HL-60 (cell line): ENCODE measurements around the gene GRAMD1A.

Source experiments
- GABPA ChIP-seq: IDR thresholded peaks from 2 replicates; pipeline ENCODE4 v1.6.1; 2012; ENCODE audit warnings: low read depth
- POLR2AphosphoS5 ChIP-seq: IDR thresholded peaks from 2 replicates; pipeline ENCODE4 v1.6.1; 2012; ENCODE audit warnings: low read depth
- SPI1 ChIP-seq: IDR thresholded peaks from 2 replicates; pipeline ENCODE4 v1.6.1; 2012; ENCODE audit warnings: low read depth, mild to moderate bottlenecking, borderline replicate concordance
- TF ChIP-seq, protein P1 (sequence below): IDR thresholded peaks from one replicate; pipeline ENCODE4 v1.5.1; 2011; ENCODE audit warnings: low read length, control low read depth, inconsistent platforms; ENCODE audit not compliant: insufficient read depth
- TF ChIP-seq, protein P2 (sequence below): IDR thresholded peaks from 2 replicates; pipeline ENCODE4 v1.6.1; 2012; ENCODE audit warnings: low read depth; ENCODE audit not compliant: insufficient replicate concordance

DNA sequence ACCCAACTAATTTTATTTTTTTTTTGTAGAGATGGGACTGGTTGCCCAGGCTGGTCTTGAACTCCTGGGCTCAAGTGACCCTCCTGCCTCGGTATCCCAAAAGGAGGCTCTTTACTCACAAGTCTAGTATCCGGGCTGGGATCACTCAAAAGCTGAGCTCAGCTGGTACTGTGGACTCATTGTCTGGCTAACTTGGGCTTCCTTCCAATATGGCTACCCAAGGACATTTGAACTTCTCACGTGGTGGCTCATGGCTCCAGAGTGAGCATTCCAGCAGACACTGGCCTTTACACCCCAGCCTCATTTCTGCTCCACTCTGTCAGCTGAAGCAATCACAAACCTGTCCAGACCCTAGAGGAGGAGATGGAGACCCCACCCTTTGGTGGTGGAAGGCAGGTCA lies 70.3 kb downstream of the GRAMD1A start:
- TF ChIP-seq, protein P1, sequence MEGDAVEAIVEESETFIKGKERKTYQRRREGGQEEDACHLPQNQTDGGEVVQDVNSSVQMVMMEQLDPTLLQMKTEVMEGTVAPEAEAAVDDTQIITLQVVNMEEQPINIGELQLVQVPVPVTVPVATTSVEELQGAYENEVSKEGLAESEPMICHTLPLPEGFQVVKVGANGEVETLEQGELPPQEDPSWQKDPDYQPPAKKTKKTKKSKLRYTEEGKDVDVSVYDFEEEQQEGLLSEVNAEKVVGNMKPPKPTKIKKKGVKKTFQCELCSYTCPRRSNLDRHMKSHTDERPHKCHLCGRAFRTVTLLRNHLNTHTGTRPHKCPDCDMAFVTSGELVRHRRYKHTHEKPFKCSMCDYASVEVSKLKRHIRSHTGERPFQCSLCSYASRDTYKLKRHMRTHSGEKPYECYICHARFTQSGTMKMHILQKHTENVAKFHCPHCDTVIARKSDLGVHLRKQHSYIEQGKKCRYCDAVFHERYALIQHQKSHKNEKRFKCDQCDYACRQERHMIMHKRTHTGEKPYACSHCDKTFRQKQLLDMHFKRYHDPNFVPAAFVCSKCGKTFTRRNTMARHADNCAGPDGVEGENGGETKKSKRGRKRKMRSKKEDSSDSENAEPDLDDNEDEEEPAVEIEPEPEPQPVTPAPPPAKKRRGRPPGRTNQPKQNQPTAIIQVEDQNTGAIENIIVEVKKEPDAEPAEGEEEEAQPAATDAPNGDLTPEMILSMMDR = no peak
- TF ChIP-seq, protein P2, sequence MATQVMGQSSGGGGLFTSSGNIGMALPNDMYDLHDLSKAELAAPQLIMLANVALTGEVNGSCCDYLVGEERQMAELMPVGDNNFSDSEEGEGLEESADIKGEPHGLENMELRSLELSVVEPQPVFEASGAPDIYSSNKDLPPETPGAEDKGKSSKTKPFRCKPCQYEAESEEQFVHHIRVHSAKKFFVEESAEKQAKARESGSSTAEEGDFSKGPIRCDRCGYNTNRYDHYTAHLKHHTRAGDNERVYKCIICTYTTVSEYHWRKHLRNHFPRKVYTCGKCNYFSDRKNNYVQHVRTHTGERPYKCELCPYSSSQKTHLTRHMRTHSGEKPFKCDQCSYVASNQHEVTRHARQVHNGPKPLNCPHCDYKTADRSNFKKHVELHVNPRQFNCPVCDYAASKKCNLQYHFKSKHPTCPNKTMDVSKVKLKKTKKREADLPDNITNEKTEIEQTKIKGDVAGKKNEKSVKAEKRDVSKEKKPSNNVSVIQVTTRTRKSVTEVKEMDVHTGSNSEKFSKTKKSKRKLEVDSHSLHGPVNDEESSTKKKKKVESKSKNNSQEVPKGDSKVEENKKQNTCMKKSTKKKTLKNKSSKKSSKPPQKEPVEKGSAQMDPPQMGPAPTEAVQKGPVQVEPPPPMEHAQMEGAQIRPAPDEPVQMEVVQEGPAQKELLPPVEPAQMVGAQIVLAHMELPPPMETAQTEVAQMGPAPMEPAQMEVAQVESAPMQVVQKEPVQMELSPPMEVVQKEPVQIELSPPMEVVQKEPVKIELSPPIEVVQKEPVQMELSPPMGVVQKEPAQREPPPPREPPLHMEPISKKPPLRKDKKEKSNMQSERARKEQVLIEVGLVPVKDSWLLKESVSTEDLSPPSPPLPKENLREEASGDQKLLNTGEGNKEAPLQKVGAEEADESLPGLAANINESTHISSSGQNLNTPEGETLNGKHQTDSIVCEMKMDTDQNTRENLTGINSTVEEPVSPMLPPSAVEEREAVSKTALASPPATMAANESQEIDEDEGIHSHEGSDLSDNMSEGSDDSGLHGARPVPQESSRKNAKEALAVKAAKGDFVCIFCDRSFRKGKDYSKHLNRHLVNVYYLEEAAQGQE = no peak
- TF ChIP-seq SPI1 (no peak), GABPA (no peak), POLR2AphosphoS5 (no peak)
